ENCODE measurements around the gene SLC13A5. TPM values are rescaled to one million over a fixed set of nuclear protein-coding genes. Genes with fewer than 3 reads are reported as not detected.

SLC13A5 gene
- total RNA-seq, 1 experiment from 2014 or later, result 0.07 TPM

- no peak for TF ChIP-seq ZNF274 (IDR thresholded peaks at IDR 0.05; ENCODE audit: low read depth, low read length)
- no peak for TF ChIP-seq CTCF (IDR thresholded peaks at IDR 0.05 in 2 of 3, conservative IDR thresholded peaks at IDR 0.05 in 1 of 3; ENCODE audit: borderline replicate concordance in 1 of 3, insufficient read depth in 1 of 3, low read depth in 2 of 3, low read length in 2 of 3)
- no peak for TF ChIP-seq MAX (IDR thresholded peaks at IDR 0.05)
- no peak for TF ChIP-seq EGR1 (IDR thresholded peaks at IDR 0.05; ENCODE audit: low read depth)
- no peak for TF ChIP-seq CEBPB (IDR thresholded peaks at IDR 0.05; ENCODE audit: low read depth)
These were observed 33.9 kb downstream of the SLC13A5 start (continued) for GRCh38 chr17:6679241-6679640.

DNA sequence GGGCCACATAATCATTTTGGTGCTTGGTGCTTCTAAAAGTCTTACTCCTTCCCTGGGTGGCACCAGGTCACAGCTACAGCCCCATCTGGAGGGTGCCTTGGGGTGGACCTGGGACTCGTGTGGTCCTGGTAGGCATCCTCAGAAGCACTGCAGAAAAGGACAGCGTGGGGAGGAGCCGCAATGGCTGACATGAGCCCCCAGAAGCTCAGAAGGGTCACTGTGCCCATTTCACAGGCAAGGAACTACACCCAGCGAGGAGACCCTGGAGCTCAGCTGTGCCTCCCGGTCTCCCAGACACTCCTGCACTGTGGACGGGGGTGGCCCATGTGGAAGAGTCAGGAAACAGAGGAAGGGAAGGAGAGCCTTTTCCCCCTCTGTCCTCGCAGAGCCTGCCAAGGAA lies 35.2 kb downstream of the SLC13A5 start:
- CTCF ChIA-PET, result interaction anchor here (2.3 kb wide), 1 partner anchor 12 kb away, joined by 5 read pairs; no protein-coding TSS in a partner anchor
- ATAC-seq (no peak), DNase-seq (ENCODE audit: low read depth, low spot score) (no peak)
- Histone ChIP-seq H4K20me1 (ENCODE audit: insufficient read depth) (no peaks in the 10 kb centered on the region), H3K27me3 (ENCODE audit: insufficient read depth, low read length) (no peaks in the 10 kb centered on the region), H3K4me1 (ENCODE audit: control insufficient read depth in 1 of 2, insufficient read depth in 2 of 2, low read length in 2 of 2) (no peaks in the 10 kb centered on the region), H3K9ac (ENCODE audit: low read length) (no peak overlapping the region), H3K36me3 (ENCODE audit: control insufficient read depth in 1 of 2, insufficient read depth in 2 of 2, low read length in 2 of 2) (no peaks in the 10 kb centered on the region), H3K27ac (ENCODE audit: low read depth, low read length) (no peak overlapping the region), H3K4me3 (replicated peaks in 1 of 2; ENCODE audit: low read depth in 1 of 2, low read length in 2 of 2) (no peak overlapping the region), H2AFZ (ENCODE audit: low read depth, low read length, poor library complexity, severe bottlenecking) (no peak overlapping the region), H3K9me2 (ENCODE audit: insufficient read depth) (no peaks in the 10 kb centered on the region), H3K4me2 (ENCODE audit: low read length) (no peak overlapping the region), H3K79me2 (ENCODE audit: insufficient read depth, low read length) (no peaks in the 10 kb centered on the region), H3K9me3 (ENCODE audit: control insufficient read depth in 1 of 2, insufficient read depth in 1 of 2, low read depth in 1 of 2, low read length in 2 of 2) (no peaks in the 10 kb centered on the region)
- intact Hi-C loops (cut with micrococcal nuclease), result no loop called here
- POLR2A ChIA-PET, result no interaction called here
- TF ChIP-seq ZFX (IDR thresholded peaks at IDR 0.05) (no peak), POLR2AphosphoS5 (IDR thresholded peaks at IDR 0.05; ENCODE audit: low read depth, low read length) (no peak), CEBPB (IDR thresholded peaks at IDR 0.05; ENCODE audit: low read depth) (no peak), FOSL1 (IDR thresholded peaks at IDR 0.05; ENCODE audit: low read depth) (no peak)
- RAD21 ChIA-PET (ENCODE audit: low non-redundant PET in 1 of 2, low total read pairs in 2 of 2, uncharacterized antibody in 2 of 2, unreplicated experiment in 2 of 2), result no interaction called here
- BruUV-seq (replicated peaks), result no TSS peak
